RWPE2 (cell line): ENCODE measurements around the gene C14orf93.

Source experiments
- ATAC-seq: fragments of 200-7000 bp; cut with Tn5 transposase; 3 replicates; pipeline ENCODE4 v1.9.1; 2021; ENCODE audit warnings: low read depth
- DNase-seq: peaks from one replicate; pipeline ENCODE4 v3.0.0-alpha.2; 2020; ENCODE audit warnings: low spot score
- H3K27ac ChIP-seq: fragments of 450-650 bp; 2 replicates; pipeline ENCODE4 v1.5.1; 2017; ENCODE audit warnings: mild to moderate bottlenecking; ENCODE audit not compliant: poor library complexity, severe bottlenecking
- H3K27me3 ChIP-seq: fragments of 250-450 bp; sonication (Bioruptor Pico); 2 replicates; pipeline ENCODE4 v1.5.1; 2021; ENCODE audit warnings: mild to moderate bottlenecking, moderate library complexity; ENCODE audit not compliant: insufficient read depth, poor library complexity, severe bottlenecking
- H3K36me3 ChIP-seq: fragments of 250-450 bp; sonication (Bioruptor Pico); 2 replicates; pipeline ENCODE4 v1.5.1; 2020; ENCODE audit warnings: low read depth, mild to moderate bottlenecking, moderate library complexity
- H3K4me1 ChIP-seq: fragments of 250-450 bp; sonication (Bioruptor Pico); 2 replicates; pipeline ENCODE4 v1.5.1; 2021; ENCODE audit warnings: mild to moderate bottlenecking, moderate library complexity; ENCODE audit not compliant: insufficient read depth, poor library complexity, severe bottlenecking
- H3K4me3 ChIP-seq: fragments of 250-450 bp; sonication (Bioruptor Pico); 2 replicates; pipeline ENCODE4 v1.5.1; 2021; ENCODE audit warnings: mild to moderate bottlenecking, moderate library complexity; ENCODE audit not compliant: severe bottlenecking
- H3K9me3 ChIP-seq: fragments of 250-450 bp; sonication (Bioruptor Pico); 2 replicates; pipeline ENCODE4 v1.5.1; 2021; ENCODE audit warnings: mild to moderate bottlenecking, moderate library complexity; ENCODE audit not compliant: severe bottlenecking
- TF ChIP-seq, protein P1 (sequence below): fragments of 450-650 bp; IDR thresholded peaks from one replicate; pipeline ENCODE4 v1.5.1; 2017; ENCODE audit warnings: mild to moderate bottlenecking, moderate library complexity; ENCODE audit not compliant: poor library complexity, severe bottlenecking

The C14orf93 gene

DNA sequence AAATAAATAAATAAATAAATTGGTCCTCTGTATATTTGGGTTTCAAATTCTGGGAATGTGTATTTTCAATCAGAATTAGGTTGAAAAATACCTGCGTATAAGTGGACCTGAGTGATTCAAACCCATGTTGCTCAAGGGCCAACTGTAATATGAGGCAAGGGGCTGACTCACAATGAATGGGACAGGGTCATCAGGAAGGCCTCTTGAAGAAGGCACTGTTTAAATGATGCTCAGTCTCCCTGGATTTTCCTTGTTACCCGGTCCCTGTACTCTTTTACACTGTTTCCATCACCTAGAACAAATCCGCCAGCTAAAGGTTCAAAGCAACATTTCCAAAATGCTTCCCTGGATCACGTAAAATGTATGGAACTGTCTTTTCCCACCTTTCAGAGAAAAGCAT lies 21.0 kb upstream of the C14orf93 start:
- no peak for ATAC-seq
- TF ChIP-seq, protein P1, sequence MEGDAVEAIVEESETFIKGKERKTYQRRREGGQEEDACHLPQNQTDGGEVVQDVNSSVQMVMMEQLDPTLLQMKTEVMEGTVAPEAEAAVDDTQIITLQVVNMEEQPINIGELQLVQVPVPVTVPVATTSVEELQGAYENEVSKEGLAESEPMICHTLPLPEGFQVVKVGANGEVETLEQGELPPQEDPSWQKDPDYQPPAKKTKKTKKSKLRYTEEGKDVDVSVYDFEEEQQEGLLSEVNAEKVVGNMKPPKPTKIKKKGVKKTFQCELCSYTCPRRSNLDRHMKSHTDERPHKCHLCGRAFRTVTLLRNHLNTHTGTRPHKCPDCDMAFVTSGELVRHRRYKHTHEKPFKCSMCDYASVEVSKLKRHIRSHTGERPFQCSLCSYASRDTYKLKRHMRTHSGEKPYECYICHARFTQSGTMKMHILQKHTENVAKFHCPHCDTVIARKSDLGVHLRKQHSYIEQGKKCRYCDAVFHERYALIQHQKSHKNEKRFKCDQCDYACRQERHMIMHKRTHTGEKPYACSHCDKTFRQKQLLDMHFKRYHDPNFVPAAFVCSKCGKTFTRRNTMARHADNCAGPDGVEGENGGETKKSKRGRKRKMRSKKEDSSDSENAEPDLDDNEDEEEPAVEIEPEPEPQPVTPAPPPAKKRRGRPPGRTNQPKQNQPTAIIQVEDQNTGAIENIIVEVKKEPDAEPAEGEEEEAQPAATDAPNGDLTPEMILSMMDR: no peak

DNA sequence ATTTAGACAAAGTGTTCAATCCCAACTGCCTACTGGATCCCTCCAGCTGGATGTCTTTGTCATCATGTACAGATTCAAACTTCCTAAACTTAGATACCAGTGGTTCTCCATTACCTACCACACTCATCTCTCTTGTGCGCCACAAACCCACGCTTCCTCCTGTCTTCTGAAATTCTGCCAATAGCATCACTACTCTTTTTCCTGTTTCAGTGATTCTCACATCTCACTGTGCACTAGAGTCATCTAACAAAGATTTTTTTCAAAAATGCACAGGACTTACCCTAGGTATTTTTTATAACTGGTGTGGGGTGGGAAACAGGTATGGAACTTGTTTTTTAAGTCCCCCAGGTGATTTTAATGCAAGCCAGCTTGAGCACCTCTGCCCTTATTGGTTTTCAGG lies 18.9 kb upstream of the C14orf93 start:
- no peak for ATAC-seq
- DNase-seq: no peak
- TF ChIP-seq, protein P1: no peak
- peaks cover 87% of the 10 kb centered on the region for H3K36me3 ChIP-seq
- peaks cover 5% of the 10 kb centered on the region for H3K4me1 ChIP-seq
- H3K27me3 ChIP-seq: no peaks in the 10 kb centered on the region
- no peak overlapping the region for H3K27ac ChIP-seq
- no peak overlapping the region for H3K4me3 ChIP-seq
- H3K9me3 ChIP-seq: no peaks in the 10 kb centered on the region

More for the DNA sequence above, 21.0 kb upstream of the C14orf93 start:
- no peak overlapping the region for H3K4me3 ChIP-seq
- H3K36me3 ChIP-seq: peaks cover 71% of the 10 kb centered on the region
- no peak overlapping the region for H3K27ac ChIP-seq
- DNase-seq: no peak
- no peaks in the 10 kb centered on the region for H3K9me3 ChIP-seq
- peaks cover 9% of the 10 kb centered on the region for H3K4me1 ChIP-seq
- no peaks in the 10 kb centered on the region for H3K27me3 ChIP-seq

DNA sequence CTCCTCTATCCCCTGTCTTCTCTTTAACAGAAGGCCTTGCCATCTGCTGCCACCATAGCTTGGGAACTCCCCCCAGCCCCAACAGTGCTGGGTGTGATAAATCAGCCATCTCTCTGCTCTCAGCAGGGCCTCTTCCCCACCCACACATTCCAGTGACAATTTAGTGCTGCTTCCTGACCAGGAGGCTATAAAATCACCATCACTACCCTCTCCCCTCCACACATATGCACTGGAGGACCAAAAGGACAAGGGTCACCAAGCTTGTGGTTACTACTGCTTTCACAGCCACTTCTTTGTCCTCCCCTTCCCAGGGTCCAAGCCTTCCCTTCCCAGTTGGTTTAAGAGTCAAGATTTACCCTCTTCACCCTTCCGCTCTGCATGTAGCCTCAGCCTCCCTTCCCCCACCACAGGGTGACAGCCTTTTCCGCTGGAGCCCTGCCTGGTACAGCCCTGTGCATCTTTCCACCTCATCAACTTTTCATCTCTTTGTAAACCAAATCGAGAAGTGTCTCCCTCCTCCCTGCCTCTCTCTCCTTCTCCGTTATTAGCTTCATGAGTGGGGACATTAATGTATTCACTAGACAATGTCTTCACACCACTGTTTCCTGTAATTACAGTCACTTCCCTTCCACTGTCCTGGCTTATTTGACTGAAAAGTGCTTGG lies 15.3 kb upstream of the C14orf93 start:
- H3K4me1 ChIP-seq: no peaks in the 10 kb centered on the region
- H3K36me3 ChIP-seq: peaks cover 52% of the 10 kb centered on the region
- no peak for DNase-seq
- no peak overlapping the region for H3K27ac ChIP-seq
- no peak; the same call in 2 of the 3 replicates for ATAC-seq
- TF ChIP-seq, protein P1: no peak
- no peaks in the 10 kb centered on the region for H3K9me3 ChIP-seq
- no peaks in the 10 kb centered on the region for H3K27me3 ChIP-seq
- no peak overlapping the region for H3K4me3 ChIP-seq

DNA sequence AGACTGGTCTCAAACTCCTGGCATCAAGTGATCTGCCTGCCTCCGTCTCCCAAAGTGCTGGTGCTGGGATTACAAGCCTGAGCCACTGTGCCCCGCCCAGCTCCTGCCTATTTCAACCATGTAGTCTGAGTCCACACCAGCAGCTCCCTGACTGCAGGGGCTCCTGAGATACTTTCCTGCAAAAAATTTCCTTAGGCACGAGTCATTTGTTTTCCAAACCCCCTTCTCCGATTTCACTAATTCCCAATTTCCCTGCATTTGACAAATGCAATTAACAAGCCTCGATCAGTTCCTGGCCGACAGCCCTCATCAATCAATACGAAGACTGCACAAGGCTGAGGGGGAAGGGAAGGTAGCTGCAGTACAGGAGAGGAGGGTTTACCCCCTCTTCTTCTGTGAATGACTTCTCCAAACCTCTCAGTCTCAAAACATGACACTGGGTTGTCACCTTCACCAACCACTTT lies 14.7 kb upstream of the C14orf93 start:
- ATAC-seq (no peak), DNase-seq (no peak)
- peaks cover 45% of the 10 kb centered on the region for H3K36me3 ChIP-seq

DNA sequence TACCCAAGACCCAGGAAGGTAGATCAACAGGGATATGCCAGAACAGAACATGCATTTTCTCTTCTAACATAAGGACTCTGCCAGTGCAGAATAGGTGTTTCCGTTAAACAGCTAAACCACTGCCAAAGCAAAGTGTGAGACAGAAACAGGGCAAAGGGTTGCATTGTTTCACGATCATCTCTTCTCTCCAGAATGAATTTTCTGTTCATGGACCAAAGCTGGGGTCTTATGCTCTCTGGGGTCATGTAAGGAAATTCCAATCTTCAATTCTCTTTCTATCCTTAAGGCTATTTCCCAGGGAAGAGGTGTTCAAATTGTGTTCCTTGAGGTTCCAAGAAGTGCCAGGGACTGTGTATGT lies 13.8 kb upstream of the C14orf93 start:
- no peak for DNase-seq
- TF ChIP-seq, protein P1: no peak
- H3K36me3 ChIP-seq: peaks cover 37% of the 10 kb centered on the region
- H3K4me1 ChIP-seq: no peaks in the 10 kb centered on the region
- no peaks in the 10 kb centered on the region for H3K9me3 ChIP-seq
- H3K27ac ChIP-seq: no peak overlapping the region
- H3K4me3 ChIP-seq: no peak overlapping the region
- no peaks in the 10 kb centered on the region for H3K27me3 ChIP-seq
- no peak for ATAC-seq

More for the DNA sequence above, 14.7 kb upstream of the C14orf93 start:
- no peaks in the 10 kb centered on the region for H3K27me3 ChIP-seq
- H3K9me3 ChIP-seq: no peaks in the 10 kb centered on the region
- TF ChIP-seq, protein P1: no peak
- no peak overlapping the region for H3K27ac ChIP-seq
- H3K4me1 ChIP-seq: no peaks in the 10 kb centered on the region
- no peak overlapping the region for H3K4me3 ChIP-seq
